ENCODE measurements around the gene SIRPG. TPM values are rescaled to one million over a fixed set of nuclear protein-coding genes. Genes with fewer than 3 reads are reported as not detected.

SIRPG gene
- polyA plus RNA-seq, 2 of the 4 experiments (the other 2 are of a cell fraction): not detected

- TF ChIP-seq SMC3 (IDR thresholded peaks at IDR 0.05): no peak
- no peak for TF ChIP-seq EHMT2 (IDR thresholded peaks at IDR 0.05; ENCODE audit: low read depth)
- TF ChIP-seq EHF (CRISPR knock-in tag; IDR thresholded peaks at IDR 0.05): no peak
- TF ChIP-seq ESRRA (IDR thresholded peaks at IDR 0.05; ENCODE audit: borderline replicate concordance, low read length): no peak
- no peak for TF ChIP-seq CHD2 (IDR thresholded peaks at IDR 0.05; ENCODE audit: low read length, partially characterized antibody)
- TF ChIP-seq TFCP2L1 (CRISPR knock-in tag; IDR thresholded peaks at IDR 0.05): no peak
- no peak for TF ChIP-seq ZSCAN20 (CRISPR knock-in tag; IDR thresholded peaks at IDR 0.05)
- TF ChIP-seq FOSL2 (IDR thresholded peaks at IDR 0.05): no peak
- no peak for TF ChIP-seq FOSL2 (CRISPR knock-in tag; IDR thresholded peaks at IDR 0.05)
- no peak for TF ChIP-seq KDM1A (IDR thresholded peaks at IDR 0.05; ENCODE audit: low read depth)
- no peak for TF ChIP-seq NPAS2 (CRISPR knock-in tag; IDR thresholded peaks at IDR 0.05; ENCODE audit: borderline replicate concordance)
- no peak for TF ChIP-seq JUNB (IDR thresholded peaks at IDR 0.05)
- TF ChIP-seq HMGXB4 (CRISPR knock-in tag; IDR thresholded peaks at IDR 0.05; ENCODE audit: borderline replicate concordance): no peak
- TF ChIP-seq CBX2 (IDR thresholded peaks at IDR 0.05; ENCODE audit: borderline replicate concordance, low read depth): no peak
- no peak for TF ChIP-seq RCOR1 (IDR thresholded peaks at IDR 0.05; ENCODE audit: low read depth, low read length)
- TF ChIP-seq EP300 (IDR thresholded peaks at IDR 0.05): no peak
- TF ChIP-seq PHF8 (IDR thresholded peaks at IDR 0.05; ENCODE audit: borderline replicate concordance, low read depth): no peak
- TF ChIP-seq HEYL (CRISPR knock-in tag; IDR thresholded peaks at IDR 0.05): no peak
- FAIRE-seq (no peak), ATAC-seq (no peak), DNase-seq (ENCODE audit: low read depth in 1 of 2, low spot score in 1 of 2) (no peak)
- no peaks in the 10 kb centered on the region for H3K4me1 ChIP-seq
- H3K4me2 ChIP-seq: no peak overlapping the region
- POLR2A ChIA-PET: no interaction called here
- no peak overlapping the region for H3K27ac ChIP-seq
- H3K4me3 ChIP-seq: no peak overlapping the region
- CTCF ChIA-PET: interaction anchor here (1.5 kb wide), 1 partner anchor 69 kb away, joined by 5 read pairs; no protein-coding TSS in a partner anchor
- WGBS (ENCODE audit: missing lambda C conversion rate): 38% methylated on average over 5 of the region's 5 CpGs
- H3K9me3 ChIP-seq: no peaks in the 10 kb centered on the region
These were observed 7.3 kb upstream of the SIRPG start for GRCh38 chr20:1664911-1665310.

- TF ChIP-seq EP300 (IDR thresholded peaks at IDR 0.05): no peak
- TF ChIP-seq EHF (CRISPR knock-in tag; IDR thresholded peaks at IDR 0.05): no peak
- no peak for TF ChIP-seq NFE2L2 (conservative IDR thresholded peaks at IDR 0.05; ENCODE audit: low read length)
- Histone ChIP-seq H3K4me2 (no peak overlapping the region), H3K4me1 (no peaks in the 10 kb centered on the region), H3K9me3 (no peaks in the 10 kb centered on the region), H3K4me3 (no peak overlapping the region), H3K27ac (no peak overlapping the region)
- FAIRE-seq (no peak), ATAC-seq (no peak), DNase-seq (ENCODE audit: low read depth in 1 of 2, low spot score in 1 of 2) (no peak)
- POLR2A ChIA-PET: no interaction called here
- WGBS (ENCODE audit: missing lambda C conversion rate): 18% methylated on average over 2 of the region's 2 CpGs
- CTCF ChIA-PET: no interaction called here
These were observed 6.3 kb upstream of the SIRPG start for GRCh38 chr20:1663917-1664316.

GRCh38 chr20:1661542-1662299, 4.1 kb upstream of the SIRPG start:
- FAIRE-seq (no peak), ATAC-seq (no peak), DNase-seq (ENCODE audit: low read depth in 1 of 2, low spot score in 1 of 2) (no peak)
- Histone ChIP-seq H3K27ac (no peak overlapping the region), H3K4me3 (no peak overlapping the region), H3K4me1 (no peaks in the 10 kb centered on the region), H3K4me2 (no peak overlapping the region), H3K9me3 (no peaks in the 10 kb centered on the region)
- POLR2A ChIA-PET: no interaction called here
- CTCF ChIA-PET: no interaction called here
- 39% methylated on average over 2 of the region's 2 CpGs for WGBS (ENCODE audit: missing lambda C conversion rate)
- TF ChIP-seq HOXB13 (CRISPR knock-in tag; IDR thresholded peaks at IDR 0.05; ENCODE audit: low read depth) (no peak), RFX5 (IDR thresholded peaks at IDR 0.05) (no peak), HEYL (CRISPR knock-in tag; IDR thresholded peaks at IDR 0.05) (no peak), CEBPB (IDR thresholded peaks at IDR 0.05) (no peak), HOXA7 (CRISPR knock-in tag; IDR thresholded peaks at IDR 0.05) (no peak), ELK1 (IDR thresholded peaks at IDR 0.05; ENCODE audit: low read depth, low read length) (no peak), MYC (IDR thresholded peaks at IDR 0.05; ENCODE audit: borderline replicate concordance, low read length) (no peak), PBX3 (IDR thresholded peaks at IDR 0.05) (no peak), JUNB (IDR thresholded peaks at IDR 0.05) (no peak), RCOR1 (IDR thresholded peaks at IDR 0.05; ENCODE audit: low read depth, low read length) (no peak), SREBF2 (IDR thresholded peaks at IDR 0.05) (no peak), GATA3 (IDR thresholded peaks at IDR 0.05; ENCODE audit: borderline replicate concordance) (no peak), CHD2 (IDR thresholded peaks at IDR 0.05; ENCODE audit: low read length, partially characterized antibody) (no peak), ESRRA (IDR thresholded peaks at IDR 0.05; ENCODE audit: borderline replicate concordance, low read length) (no peak), HOXB5 (CRISPR knock-in tag; IDR thresholded peaks at IDR 0.05) (no peak), HES2 (IDR thresholded peaks at IDR 0.05) (no peak)
